Bronchial epithelial cell (primary cell): ENCODE measurements around the gene ARHGAP10. TPM values are rescaled to one million over a fixed set of nuclear protein-coding genes. Genes with fewer than 3 reads are reported as not detected.

ENCODE experiments used
- DNase-seq: peaks from one replicate; pipeline ENCODE4 v3.0.0-alpha.2; 2010; ENCODE audit warnings: low read depth
- FAIRE-seq: peaks from 2 replicates; lab custom pipeline; 2011; peaks lifted over from hg19 to GRCh38; lab: Jason Lieb, UNC
- H3K27me3 ChIP-seq: 2 replicates; pipeline ENCODE4 v1.5.1; 2011; ENCODE audit warnings: low read length; ENCODE audit not compliant: control insufficient read depth, insufficient read depth
- H3K36me3 ChIP-seq: 2 replicates; pipeline ENCODE4 v1.5.1; 2011; ENCODE audit warnings: low read length; ENCODE audit not compliant: control insufficient read depth, insufficient read depth
- H3K4me3 ChIP-seq: 2 replicates; pipeline ENCODE4 v1.5.1; 2011; ENCODE audit warnings: mild to moderate bottlenecking, low read depth, low read length, control low read depth
- total RNA-seq: library from RNA; depleted of rRNA; stranded (reverse); fragments of >200 nt; gene quantifications from 2 replicates; pipeline ENCODE4 v1.2.1, GENCODE V29; 2014
- TF ChIP-seq, protein P1 (sequence below): IDR thresholded peaks from 2 replicates; pipeline ENCODE4 v1.5.1; 2011; ENCODE audit warnings: mild to moderate bottlenecking, moderate library complexity, low read length, control low read depth, inconsistent platforms; ENCODE audit not compliant: insufficient read depth, severe bottlenecking

The ARHGAP10 gene
- total RNA-seq, 1 donor from 2014 or later: 8.4 TPM

DNA sequence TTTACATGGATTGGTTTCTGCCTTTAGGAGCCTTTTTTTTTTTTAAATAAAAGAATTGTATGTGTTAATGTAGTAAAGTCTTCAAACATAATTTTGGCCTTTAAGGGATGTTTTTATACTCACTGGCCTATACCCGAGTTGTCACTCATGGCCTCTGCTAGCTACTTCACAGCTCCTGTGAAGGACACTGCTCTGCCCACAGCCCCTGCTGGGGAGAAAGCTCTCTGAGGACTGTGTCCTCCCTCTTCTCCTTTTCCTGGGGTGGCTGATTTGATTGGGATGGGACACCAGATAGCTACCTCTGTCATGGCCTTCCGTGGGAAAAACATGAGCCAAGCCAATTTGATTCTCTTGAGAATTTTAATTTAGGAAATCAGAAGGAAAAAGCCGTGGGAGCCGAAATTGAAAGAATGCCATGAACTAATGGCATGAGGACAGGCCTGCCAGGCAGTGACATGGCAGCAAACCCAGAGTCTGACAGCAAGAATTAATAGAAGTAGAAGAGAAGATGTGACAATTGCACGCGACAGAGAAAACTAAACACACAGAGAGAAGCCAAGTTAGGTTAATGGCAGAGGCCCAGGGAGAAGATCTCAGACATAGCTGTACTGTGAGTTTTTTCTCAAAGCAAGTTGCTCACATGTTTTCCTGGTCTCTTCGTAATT is 81.4 kb downstream of the ARHGAP10 start:
- no peak for DNase-seq
- FAIRE-seq: no peak
- TF ChIP-seq, protein P1, sequence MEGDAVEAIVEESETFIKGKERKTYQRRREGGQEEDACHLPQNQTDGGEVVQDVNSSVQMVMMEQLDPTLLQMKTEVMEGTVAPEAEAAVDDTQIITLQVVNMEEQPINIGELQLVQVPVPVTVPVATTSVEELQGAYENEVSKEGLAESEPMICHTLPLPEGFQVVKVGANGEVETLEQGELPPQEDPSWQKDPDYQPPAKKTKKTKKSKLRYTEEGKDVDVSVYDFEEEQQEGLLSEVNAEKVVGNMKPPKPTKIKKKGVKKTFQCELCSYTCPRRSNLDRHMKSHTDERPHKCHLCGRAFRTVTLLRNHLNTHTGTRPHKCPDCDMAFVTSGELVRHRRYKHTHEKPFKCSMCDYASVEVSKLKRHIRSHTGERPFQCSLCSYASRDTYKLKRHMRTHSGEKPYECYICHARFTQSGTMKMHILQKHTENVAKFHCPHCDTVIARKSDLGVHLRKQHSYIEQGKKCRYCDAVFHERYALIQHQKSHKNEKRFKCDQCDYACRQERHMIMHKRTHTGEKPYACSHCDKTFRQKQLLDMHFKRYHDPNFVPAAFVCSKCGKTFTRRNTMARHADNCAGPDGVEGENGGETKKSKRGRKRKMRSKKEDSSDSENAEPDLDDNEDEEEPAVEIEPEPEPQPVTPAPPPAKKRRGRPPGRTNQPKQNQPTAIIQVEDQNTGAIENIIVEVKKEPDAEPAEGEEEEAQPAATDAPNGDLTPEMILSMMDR: no peak
- Histone ChIP-seq H3K27me3 (peaks cover 4% of the 10 kb centered on the region), H3K4me3 (no peak overlapping the region), H3K36me3 (no peaks in the 10 kb centered on the region)

DNA sequence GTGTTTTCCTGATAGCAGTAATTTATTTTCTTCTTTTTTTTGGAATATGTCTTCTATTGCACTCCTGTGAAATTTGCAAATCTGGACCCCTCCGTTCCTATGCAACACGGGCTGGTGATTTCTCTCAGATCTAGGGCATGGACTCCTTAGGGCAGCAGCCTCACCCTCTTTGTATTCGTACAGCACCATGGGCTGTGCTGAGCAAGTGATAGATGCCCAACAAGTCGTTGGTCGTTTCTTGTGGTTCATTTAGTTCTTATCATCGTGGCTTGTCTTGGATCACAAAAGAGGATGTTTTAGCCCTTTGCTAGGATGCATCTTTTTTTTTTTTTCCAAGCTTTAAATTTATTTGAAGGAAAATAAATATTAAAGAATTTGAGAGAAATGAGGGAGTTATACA is 82.1 kb downstream of the ARHGAP10 start:
- TF ChIP-seq, protein P1: no peak
- Histone ChIP-seq H3K36me3 (no peaks in the 10 kb centered on the region), H3K4me3 (no peak overlapping the region), H3K27me3 (peaks cover 4% of the 10 kb centered on the region)
- FAIRE-seq: no peak
- no peak for DNase-seq

DNA sequence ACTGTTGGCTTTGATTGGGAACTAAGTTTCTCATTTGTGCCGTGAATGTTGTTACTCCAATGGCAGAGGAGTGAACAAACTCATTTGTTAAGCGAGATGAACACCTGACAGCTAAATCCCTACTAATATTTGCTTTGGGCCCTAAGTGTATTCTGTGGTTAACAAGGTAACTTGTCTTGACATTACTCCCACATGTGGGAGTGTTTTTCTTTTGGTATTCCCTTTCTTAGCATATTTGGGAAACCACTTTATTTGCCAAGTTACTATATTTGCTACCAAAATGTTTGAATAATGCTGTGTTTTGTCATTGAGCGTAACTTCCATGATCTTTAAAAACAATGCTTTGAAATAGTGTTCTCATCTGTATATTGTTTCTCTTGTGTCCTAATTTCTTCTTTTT is 82.5 kb downstream of the ARHGAP10 start:
- FAIRE-seq (no peak), DNase-seq (peak; percentile 73)
- Histone ChIP-seq H3K4me3 (no peak overlapping the region), H3K36me3 (no peaks in the 10 kb centered on the region), H3K27me3 (peaks cover 4% of the 10 kb centered on the region)
- TF ChIP-seq, protein P1: no peak

DNA sequence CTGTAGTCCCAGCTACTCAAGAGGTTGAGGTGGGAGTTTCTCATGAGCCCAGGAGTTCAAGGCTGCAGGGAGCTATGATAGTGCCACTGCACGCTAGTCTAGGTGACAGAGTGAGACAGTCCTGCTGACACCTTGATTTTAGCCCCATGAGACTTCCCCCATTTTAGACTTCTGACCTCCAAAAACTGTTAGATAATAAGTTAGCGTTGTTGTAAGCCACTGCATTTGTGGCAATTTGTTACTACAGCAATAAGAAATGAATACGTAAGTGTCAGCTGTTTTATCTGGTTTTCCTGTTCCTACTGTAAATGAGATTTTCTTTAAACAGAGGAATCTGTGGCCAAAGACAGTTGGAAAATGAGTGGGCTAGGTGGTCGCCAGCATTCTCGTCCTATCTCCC is 83.9 kb downstream of the ARHGAP10 start:
- Histone ChIP-seq H3K27me3 (peaks cover 4% of the 10 kb centered on the region), H3K4me3 (no peak overlapping the region), H3K36me3 (no peaks in the 10 kb centered on the region)
- TF ChIP-seq, protein P1: no peak
- DNase-seq (no peak), FAIRE-seq (peak; percentile 18)

DNA sequence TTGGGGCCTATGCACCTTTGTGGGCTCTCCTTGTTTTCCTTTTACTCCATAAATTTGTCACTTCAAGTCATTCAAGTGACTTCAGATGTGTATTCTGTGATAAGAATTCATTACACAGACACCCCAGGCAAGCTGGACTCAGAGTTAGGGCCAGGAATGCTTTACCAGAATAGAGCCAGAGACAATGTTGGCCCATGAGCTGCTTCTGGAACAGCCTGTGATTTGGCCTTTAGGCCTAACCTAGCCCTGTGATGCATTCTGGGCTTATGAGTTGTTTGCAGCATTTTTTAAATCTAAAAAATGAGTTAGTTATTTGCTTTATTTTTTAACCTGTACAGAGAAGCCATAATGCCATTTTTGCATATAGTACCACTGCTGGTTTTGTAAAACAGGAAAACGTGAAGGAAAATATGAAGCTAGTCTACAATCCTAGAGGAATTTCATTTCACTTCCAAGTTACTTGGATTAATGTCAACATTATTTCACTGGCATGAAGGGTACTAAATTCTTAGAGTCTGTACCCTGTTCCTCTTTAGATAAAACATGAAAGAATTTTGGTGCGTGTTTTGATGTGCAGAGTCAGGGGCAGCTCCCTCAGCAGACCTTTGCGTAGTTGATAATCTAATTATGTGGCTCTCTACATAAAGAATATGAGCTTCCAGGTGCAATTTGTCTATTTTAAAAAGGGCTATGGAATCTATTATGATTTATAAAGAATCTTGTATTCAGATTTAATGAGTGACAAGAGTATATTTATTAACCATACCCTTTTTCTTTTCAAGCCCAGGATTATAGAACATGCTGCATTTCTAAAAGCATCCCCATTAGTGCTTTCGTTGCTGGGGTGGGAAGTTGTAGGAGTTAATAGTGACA is 84.7 kb downstream of the ARHGAP10 start:
- H3K36me3 ChIP-seq: no peaks in the 10 kb centered on the region
- DNase-seq (no peak), FAIRE-seq (no peak)
- no peak overlapping the region for H3K4me3 ChIP-seq
- TF ChIP-seq, protein P1: no peak
- peaks cover 4% of the 10 kb centered on the region for H3K27me3 ChIP-seq
